Measurements from ENCODE around the gene SLC35A2. TPM values are rescaled to one million over a fixed set of nuclear protein-coding genes. Genes with fewer than 3 reads are reported as not detected.

SLC35A2 gene
- total RNA-seq, 6 donors from 2014 or later = 5.2 to 32.0 (median 23.3) TPM

DNA sequence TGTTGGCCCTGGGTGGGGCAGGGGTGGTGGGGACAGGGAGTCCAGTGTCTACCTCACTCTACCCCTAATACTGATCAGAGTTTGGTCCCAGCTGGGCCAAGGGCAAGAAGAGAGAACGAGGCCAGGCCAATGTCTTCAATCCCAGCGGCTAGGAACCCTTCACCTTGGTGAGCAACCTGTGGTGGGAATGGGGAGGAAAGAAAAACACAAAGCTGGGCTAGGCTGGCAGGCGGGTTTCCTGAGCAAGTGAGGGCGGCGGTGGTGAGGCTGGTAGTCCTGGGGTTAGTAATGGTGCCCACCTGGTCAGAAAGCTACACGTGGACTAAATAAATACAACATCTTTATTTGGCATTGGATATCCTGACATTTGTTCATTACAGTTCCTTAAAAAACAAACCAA, 8.2 kb downstream of the SLC35A2 start:
- no peak for TF ChIP-seq EP300 (IDR thresholded peaks at IDR 0.05)
- TF ChIP-seq, protein P1, sequence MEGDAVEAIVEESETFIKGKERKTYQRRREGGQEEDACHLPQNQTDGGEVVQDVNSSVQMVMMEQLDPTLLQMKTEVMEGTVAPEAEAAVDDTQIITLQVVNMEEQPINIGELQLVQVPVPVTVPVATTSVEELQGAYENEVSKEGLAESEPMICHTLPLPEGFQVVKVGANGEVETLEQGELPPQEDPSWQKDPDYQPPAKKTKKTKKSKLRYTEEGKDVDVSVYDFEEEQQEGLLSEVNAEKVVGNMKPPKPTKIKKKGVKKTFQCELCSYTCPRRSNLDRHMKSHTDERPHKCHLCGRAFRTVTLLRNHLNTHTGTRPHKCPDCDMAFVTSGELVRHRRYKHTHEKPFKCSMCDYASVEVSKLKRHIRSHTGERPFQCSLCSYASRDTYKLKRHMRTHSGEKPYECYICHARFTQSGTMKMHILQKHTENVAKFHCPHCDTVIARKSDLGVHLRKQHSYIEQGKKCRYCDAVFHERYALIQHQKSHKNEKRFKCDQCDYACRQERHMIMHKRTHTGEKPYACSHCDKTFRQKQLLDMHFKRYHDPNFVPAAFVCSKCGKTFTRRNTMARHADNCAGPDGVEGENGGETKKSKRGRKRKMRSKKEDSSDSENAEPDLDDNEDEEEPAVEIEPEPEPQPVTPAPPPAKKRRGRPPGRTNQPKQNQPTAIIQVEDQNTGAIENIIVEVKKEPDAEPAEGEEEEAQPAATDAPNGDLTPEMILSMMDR (IDR thresholded peaks at IDR 0.05) = no peak
- no peak for TF ChIP-seq POLR2A (IDR thresholded peaks at IDR 0.05)
- no peak for TF ChIP-seq POLR2AphosphoS5 (IDR thresholded peaks at IDR 0.05)
- H3K9me3 ChIP-seq = no peaks in the 10 kb centered on the region
- DNase-seq = no peak
- H3K27ac ChIP-seq = no peak overlapping the region
- H3K36me3 ChIP-seq = peaks cover 2 to 57% (median 21%) of the 10 kb centered on the region in 4 donors
- no peak overlapping the region for H3K4me3 ChIP-seq
- H3K4me1 ChIP-seq = peaks cover 0 to 8% (median 4%) of the 10 kb centered on the region in 4 donors
- no peak for ATAC-seq (ENCODE audit: low FRiP score in 2 of 2)
- H3K27me3 ChIP-seq = no peaks in the 10 kb centered on the region
- 83 to 89% methylated on average over 3 to 6 of the region's 6 CpGs for WGBS, 2 donors

DNA sequence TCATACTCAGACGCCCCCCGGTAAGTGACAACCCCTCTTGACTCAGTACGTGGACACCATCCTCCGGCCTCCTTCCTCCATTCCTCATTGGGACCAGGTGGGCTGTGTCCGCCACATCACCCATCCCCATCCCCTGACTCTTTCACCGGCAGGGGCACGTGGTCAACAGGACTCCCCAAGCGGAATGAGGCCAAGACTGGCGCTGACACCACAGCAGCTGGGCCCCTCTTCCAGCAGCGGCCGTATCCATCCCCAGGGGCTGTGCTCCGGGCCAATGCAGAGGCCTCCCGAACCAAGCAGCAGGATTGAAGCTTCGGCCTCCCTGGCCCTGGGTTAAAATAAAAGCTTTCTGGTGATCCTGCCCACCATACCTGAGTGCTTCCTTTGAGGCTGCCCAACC, 8.7 kb downstream of the SLC35A2 start:
- H3K36me3 ChIP-seq = peaks cover 2 to 57% (median 21%) of the 10 kb centered on the region in 4 donors
- ATAC-seq (ENCODE audit: low FRiP score in 2 of 2) = no peak

DNA sequence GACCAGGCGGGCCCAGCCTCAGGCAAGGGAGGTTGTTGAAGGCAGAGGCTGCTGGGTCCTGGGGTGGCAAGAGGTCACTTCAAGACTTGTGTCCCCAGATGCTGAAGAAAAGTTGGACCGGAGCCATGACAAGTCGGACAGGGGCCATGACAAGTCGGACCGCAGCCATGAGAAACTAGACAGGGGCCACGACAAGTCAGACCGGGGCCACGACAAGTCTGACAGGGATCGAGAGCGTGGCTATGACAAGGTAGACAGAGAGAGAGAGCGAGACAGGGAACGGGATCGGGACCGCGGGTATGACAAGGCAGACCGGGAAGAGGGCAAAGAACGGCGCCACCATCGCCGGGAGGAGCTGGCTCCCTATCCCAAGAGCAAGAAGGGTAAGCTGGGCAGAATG, 9.3 kb downstream of the SLC35A2 start:
- Histone ChIP-seq H3K36me3 (peaks cover 2 to 57% (median 21%) of the 10 kb centered on the region in 4 donors), H3K27me3 (no peaks in the 10 kb centered on the region), H3K27ac (no peak overlapping the region), H3K9me3 (peaks cover 0 to 3% (median 0%) of the 10 kb centered on the region in 4 donors), H3K4me1 (peaks cover 0 to 8% (median 4%) of the 10 kb centered on the region in 4 donors), H3K4me3 (no peak overlapping the region)
- WGBS, 2 donors = 94 to 95% methylated on average over 16 to 20 of the region's 20 CpGs
- DNase-seq (no peak), ATAC-seq (ENCODE audit: low FRiP score in 2 of 2) (no peak)
- TF ChIP-seq EP300 (IDR thresholded peaks at IDR 0.05) (no peak), POLR2AphosphoS5 (IDR thresholded peaks at IDR 0.05) (no peak), POLR2A (IDR thresholded peaks at IDR 0.05) (no peak)
- TF ChIP-seq, protein P1 (IDR thresholded peaks at IDR 0.05) = no peak

More for the DNA sequence above, 8.7 kb downstream of the SLC35A2 start:
- Histone ChIP-seq H3K9me3 (peaks cover 0 to 3% (median 0%) of the 10 kb centered on the region in 4 donors), H3K27me3 (no peaks in the 10 kb centered on the region), H3K4me1 (peaks cover 0 to 8% (median 4%) of the 10 kb centered on the region in 4 donors), H3K4me3 (no peak overlapping the region), H3K27ac (no peak overlapping the region)
- no peak for DNase-seq
- WGBS, 2 donors = 75 to 93% methylated on average over 7 to 14 of the region's 14 CpGs
- TF ChIP-seq EP300 (IDR thresholded peaks at IDR 0.05) (no peak), POLR2AphosphoS5 (IDR thresholded peaks at IDR 0.05) (no peak)

DNA sequence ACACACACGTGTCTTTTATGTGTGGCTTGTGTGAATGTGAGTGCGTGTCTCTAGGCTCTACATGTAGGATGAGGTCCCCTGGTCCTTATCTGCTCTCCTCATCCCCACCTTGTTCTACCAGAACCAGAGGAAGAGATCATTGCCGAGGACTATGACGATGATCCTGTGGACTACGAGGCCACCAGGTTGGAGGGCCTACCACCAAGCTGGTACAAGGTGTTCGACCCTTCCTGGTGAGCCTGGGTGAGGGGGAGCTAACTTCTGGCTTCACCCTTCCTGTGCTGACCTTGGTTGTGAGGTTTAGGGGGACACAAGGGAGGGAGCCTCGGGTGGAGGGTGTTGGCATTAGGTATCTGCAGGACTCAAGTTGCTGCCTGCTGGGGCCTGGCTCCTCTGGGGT, 10.4 kb downstream of the SLC35A2 start:
- peaks cover 4 to 14% (median 10%) of the 10 kb centered on the region in 4 donors for H3K4me1 ChIP-seq
- DNase-seq (no peak), ATAC-seq (ENCODE audit: low FRiP score in 2 of 2) (no peak)
- WGBS, 2 donors = 83 to 87% methylated on average over 4 to 7 of the region's 7 CpGs
- no peak for TF ChIP-seq EP300 (IDR thresholded peaks at IDR 0.05)
- TF ChIP-seq POLR2A (IDR thresholded peaks at IDR 0.05) = no peak
- peaks cover 0 to 48% (median 21%) of the 10 kb centered on the region in 4 donors for H3K36me3 ChIP-seq
- no peak overlapping the region for H3K4me3 ChIP-seq
- H3K9me3 ChIP-seq = peaks cover 0 to 3% (median 0%) of the 10 kb centered on the region in 4 donors
- no peaks in the 10 kb centered on the region for H3K27me3 ChIP-seq
- H3K27ac ChIP-seq = no peak overlapping the region

DNA sequence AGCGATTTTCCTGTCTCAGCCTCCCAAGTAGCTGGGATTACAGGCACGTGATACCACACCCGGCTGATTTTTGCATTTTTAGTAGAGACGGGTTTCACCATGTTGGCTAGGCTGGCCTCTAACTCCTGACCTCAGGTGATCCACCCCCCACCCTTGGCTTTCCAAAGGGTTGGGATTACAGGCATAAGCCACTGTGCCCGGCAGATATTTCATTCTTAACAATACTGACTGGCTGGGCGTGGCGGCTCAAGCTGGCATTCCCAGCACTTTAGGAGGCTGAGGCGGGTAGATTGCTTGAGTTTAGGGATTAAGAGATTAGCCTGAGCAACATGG, 12.4 kb downstream of the SLC35A2 start:
- Histone ChIP-seq H3K4me1 (peaks cover 4 to 15% (median 10%) of the 10 kb centered on the region in 4 donors), H3K27ac (peak overlapping the region in 1 of 4 donors; percentile 16), H3K9me3 (peaks cover 0 to 3% (median 0%) of the 10 kb centered on the region in 4 donors), H3K4me3 (peak overlapping the region in 1 of 4 donors; percentile 72), H3K36me3 (peaks cover 0 to 33% (median 17%) of the 10 kb centered on the region in 4 donors), H3K27me3 (no peaks in the 10 kb centered on the region)
- DNase-seq = no peak
- ATAC-seq (ENCODE audit: low FRiP score in 2 of 2) = no peak
- WGBS, 2 donors = 85 to 91% methylated on average over 5 to 8 of the region's 8 CpGs
- TF ChIP-seq POLR2AphosphoS5 (IDR thresholded peaks at IDR 0.05) = no peak
- no peak for TF ChIP-seq EP300 (IDR thresholded peaks at IDR 0.05)
- TF ChIP-seq, protein P1 (IDR thresholded peaks at IDR 0.05) = no peak
- no peak for TF ChIP-seq POLR2A (IDR thresholded peaks at IDR 0.05)
